Tongue (tissue), 2 donors: Measurements from ENCODE around the gene FCRL3. TPM values are rescaled to one million over a fixed set of nuclear protein-coding genes. Genes with fewer than 3 reads are reported as not detected.

Experiments
- DNase-seq: peaks from one replicate; pipeline ENCODE4 v3.0.0-alpha.2; 2015
- total RNA-seq: library from RNA; depleted of rRNA; stranded (reverse); fragments of >200 nt; gene quantifications from one replicate; pipeline ENCODE4 v1.2.3, GENCODE V29; 2014

FCRL3 gene
- total RNA-seq, 1 donor from 2014 or later = not detected

DNA sequence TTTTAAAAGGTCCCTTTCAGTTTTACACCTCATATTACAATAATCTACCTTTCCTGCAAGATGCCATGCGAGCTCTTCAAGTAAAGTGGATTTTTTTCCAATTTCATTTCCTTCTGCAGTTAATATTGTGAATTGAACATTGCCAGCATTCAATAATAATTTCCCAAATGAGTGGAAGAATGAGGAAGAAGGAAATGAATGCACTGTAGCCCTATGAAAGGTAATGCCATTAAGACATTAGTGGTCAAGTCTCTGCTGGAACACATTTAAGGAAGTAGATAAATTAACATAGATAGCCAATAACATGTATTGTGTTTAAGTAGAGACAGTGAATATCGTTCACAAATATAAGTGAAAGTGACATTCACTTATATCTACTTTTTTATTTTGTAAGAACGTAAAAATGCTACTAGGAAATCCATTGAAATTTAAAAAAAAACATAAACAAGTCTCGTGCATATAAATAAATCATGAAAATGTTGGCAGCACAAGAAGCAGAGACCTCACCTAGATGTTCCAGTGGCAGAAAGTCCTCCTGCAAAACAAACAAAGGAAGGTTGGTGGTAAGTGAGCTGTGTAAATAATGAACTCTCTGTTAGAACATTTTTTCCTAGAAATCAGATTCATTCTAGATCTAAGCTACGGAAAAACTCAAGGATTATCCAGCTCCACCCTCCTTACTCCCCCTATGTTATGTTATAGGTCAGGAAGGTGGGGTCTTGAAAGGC lies 17.7 kb downstream of the FCRL3 start:
- DNase-seq = no peak

DNA sequence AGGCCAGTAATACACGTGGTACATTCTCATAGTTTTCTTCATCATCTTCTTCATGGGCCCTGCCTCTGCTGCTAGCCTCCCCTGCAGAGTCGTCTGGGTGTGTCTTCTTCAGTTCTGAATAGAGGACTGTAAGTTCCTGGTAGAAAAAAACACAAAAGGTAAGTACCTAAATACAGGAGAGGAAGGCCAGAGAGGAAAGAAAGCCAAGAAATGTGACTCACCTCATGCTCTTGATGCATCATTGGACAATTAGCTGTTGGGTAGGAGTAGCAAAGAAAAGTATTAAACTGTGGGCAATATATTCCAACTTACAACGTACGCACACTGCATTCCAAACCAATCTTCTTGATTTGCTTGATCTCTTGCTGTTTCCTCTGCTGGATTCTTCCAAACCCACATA lies 21.8 kb downstream of the FCRL3 start:
- DNase-seq = no peak

DNA sequence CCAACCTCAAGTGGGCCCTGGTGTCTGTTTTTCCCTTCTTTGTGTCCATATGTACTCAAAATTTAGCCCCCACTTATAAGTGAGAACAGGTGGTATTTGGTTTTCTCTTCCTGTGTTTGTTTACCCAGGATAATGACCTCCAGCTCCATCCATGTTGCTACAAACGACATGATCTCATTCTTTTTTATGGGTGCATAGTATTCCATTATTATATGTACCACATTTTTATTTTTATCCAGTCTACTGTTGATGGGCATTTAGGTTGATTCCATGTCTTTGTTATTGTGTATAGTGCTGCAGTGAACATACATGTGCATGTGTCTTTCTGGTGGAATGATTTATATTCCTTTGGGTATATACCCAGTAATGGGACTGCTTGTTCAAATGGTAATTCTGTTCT lies 27.6 kb downstream of the FCRL3 start:
- no peak for DNase-seq

DNA sequence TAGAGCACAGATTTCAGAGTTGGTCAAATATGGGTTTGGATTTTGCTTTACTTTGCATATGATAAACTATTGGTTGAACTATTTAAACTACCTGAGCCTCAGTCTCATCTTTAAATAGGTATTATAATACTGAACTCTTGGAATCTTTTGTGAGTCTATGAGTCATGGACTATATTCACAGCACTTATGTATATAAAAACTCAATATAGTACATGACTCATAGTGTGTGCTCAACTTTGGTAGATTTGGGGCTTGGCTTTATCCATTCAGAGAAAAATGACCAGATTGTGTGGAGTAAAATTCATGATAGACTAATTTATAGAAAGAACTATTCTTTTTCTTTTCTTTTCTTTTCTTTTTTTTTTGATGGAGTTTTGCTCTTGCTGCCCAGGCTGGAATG lies 28.7 kb downstream of the FCRL3 start:
- no peak for DNase-seq

DNA sequence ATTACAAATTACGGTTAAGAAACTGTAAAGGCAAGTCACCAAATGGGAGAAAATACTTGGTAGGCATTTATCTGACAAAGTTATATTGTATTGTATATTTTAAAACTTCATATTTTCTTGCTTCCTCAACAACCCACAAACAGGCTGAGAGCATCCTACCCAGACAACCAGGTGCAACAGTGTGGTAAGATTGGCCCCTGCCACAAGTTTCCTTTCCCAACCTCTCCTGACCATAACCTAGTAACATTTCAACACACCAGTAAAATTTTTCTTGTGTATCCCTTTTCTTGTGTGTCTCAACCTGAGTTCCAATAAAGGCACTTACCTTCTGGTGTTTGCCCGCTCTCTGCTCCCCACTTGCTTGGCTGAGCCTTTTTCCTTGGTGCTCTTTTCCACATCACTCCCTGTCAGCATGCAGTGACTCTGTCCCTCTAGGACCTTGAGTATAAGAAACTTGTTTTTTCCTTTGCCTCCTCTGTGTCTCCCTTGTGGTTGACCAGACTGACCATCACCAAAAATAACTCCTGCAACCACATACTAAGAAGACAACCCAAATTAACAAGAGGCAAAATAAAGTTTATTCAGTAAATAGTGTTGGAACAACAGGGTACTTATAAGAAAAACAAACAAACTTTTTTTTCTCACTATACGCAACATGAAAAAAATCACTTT lies 40.9 kb downstream of the FCRL3 start:
- no peak for DNase-seq

DNA sequence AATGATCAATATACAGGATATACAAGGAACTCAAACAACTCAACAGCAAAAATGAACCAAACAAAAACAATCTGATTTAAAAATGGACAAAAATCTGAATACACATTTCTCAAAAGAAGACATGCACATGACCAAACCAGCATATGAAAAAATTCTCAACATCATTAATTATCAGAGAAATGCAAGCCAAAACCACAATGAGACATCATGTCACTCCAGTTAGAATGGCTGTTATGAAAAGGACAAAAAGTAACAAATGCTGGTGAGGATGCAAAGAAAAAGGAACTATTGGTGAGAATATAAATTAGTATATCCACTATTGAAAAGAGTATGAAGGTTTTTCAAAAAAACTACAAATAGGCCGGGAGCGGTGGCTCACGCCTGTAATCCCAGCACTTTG lies 42.0 kb downstream of the FCRL3 start:
- no peak for DNase-seq

DNA sequence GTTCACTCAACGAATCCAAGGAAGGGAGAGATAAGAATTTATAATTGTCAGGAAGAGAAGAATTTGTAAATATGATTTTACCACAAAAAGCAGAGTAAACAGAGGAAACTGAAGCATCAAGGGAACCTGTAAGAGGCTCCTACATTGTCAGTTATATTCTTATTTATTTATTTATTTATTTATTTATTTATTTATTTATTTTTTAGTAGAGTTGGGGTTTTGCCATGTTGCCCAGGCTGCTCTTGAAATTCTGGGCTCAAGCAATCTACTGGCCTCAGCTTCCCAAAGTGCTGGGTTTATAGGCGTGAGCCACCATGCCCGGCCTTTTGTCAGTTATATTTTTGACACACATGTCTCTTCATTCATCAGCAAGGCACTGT lies 47.1 kb downstream of the FCRL3 start:
- no peak for DNase-seq

DNA sequence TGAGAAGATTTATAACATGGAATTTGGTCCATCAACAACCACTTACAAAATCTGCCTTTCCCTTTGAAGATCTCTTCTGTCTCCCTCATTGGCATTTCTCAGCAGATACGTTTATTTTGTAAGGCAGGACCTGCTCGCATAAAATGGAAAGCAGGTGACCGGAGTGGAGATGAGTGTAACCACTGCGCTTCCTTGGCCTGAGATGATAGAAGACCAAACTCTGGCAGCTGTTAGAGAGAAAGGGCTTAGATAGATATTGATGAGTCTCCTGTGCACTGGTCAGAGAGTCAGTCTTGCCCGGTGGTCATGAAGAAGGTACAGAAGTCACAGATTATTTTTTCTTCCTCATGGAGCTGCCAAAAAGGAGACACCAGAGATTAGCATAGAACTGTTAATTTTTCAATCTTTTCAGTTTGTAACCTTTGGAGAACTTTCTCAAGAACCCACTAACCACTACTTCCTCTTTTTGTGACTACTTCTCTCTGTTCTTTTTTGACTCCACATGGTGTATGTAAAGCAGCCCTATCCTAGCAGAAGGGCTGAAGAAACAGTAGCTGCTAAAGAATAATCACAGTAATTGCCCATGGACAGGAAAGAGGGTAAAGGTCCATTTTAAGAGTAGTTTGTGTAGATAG lies 47.6 kb downstream of the FCRL3 start:
- DNase-seq = no peak

DNA sequence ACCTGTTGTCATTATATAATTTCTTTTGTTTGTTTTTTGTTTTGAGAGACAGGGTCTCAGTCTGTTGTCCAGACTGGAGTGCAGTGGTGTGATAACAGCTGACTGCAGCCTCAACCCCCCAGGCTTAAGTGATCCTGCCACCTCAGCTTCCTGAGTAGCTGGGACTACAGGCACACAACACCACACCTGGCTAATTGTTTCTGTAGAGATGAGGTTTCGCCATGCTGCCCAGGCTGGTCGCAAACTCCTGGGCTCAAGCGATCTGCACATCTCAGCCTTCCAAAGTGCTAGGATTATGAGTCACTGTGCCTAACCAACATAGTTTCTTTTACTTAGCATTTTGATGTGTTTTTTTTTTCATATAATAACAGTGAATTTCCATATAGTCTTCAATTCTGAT lies 52.3 kb downstream of the FCRL3 start:
- DNase-seq = no peak

DNA sequence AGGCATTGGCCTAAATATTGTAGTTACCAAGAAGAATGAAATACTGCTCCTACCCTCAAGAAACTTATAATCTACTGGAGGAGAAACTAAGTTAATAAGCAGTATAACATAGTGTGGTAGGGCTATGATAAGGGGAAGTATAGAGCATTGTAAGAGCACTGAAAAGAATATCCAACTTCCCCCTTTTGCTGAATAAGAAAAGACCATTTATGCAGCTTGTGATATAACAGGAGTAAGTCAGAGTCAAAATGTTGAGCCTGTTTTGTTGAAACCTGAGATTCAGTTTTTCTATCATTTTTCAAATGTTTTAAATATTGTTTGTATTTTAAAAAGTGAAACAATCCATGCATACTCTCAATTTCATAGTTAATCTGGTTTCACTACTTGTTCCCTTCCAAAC lies 54.4 kb downstream of the FCRL3 start:
- no peak for DNase-seq

DNA sequence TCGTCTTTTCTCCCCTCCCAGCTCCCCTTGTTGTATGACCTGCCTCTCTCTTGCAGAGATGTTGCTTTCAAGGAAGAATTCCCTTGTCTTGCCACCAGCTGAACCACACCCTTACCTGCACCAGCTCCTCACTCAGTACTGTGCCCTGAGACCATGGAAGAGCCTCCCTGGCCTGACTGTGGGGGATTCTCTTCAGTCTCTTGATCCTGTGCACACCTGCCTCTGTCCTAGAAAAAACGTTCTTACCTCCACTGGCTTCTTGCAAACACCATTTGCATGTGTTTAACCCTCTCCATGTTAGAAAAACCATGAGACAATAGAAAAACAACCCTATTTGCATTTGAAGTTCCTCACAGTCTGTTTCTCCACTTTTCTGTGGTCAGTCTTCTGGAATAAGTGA lies 59.4 kb downstream of the FCRL3 start:
- no peak for DNase-seq

DNA sequence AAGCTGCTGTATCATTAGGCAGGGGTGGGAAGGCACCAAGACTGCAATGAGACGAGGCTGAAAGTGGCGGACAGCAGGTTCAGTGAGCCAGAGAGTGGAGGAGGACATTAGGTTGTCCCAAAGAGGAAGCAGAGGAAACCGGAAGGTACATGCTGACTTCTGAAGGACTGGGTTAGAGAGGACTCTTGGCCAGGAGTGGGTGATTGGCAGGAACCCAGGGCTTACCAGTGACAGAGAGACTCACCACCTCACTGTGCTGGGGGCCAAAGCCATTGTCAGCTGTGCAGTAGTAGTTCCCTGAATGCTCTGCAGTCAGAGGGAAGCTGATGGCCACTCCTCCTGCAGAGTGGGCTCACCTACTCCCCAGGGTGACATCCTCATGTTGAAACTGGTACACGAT lies 60.8 kb downstream of the FCRL3 start:
- DNase-seq = no peak

DNA sequence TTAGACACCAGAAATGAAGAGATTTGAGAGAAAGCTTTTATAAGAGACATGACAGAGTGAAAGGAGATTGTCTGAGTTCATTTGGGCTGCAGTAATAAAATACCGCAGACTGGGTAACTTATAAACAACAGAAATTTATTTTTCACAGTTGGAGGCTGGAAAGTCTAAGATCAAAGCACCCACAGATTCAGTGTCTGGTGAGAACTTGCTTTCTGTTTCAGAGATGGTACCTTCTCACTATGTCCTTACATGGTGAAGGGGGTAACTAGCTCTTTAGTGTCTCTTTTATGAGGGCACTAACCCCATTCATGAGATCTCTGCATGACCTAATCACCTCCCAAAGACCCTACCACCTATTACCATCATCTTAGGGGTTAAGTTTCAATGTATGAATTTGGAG lies 71.8 kb downstream of the FCRL3 start:
- no peak for DNase-seq

Other genes with a start within 250 kb of the FCRL3 start
- gene FCRL5, start 148.3 kb downstream of the FCRL3 start, total RNA-seq = 0.10 TPM
- not detected for gene FCRL4, start 102.7 kb downstream of the FCRL3 start, total RNA-seq
- gene FCRL2, start 76.4 kb upstream of the FCRL3 start, total RNA-seq = 0.10 TPM
- 1.2 TPM for gene FCRL1, start 119.4 kb upstream of the FCRL3 start, total RNA-seq
- gene CD5L, start 141.0 kb upstream of the FCRL3 start, total RNA-seq = not detected